ENCODE measurements around the gene ASPHD1.

DNA sequence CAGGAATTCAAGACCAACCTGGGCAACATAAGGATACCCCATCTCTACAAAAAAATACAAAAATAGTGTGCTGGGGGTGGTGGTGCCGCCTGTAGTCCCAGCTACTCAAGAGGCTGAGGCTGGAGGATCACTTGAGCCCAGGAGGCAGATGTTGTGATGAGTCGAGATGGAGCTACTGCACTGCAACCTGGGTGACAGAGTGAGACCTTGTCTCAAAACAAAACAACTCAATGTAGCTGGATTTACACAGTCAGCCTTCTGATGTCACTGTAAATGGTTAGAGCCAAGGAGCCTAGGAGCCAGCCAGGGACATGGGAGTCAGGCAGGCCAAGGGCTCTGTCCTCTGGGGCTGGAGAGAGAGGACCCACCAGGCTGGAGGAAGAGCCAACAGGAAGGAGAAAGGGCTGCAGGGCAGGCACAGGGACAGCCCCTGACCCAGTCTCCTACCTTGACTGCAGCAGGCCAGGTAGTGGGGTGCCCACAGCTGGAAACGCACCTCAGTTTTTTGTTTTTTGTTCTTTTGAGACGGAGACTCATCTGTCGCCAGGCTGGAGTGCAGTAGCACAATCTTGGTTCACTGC is 45.7 kb upstream of the ASPHD1 start:
- TF ChIP-seq, protein P1, sequence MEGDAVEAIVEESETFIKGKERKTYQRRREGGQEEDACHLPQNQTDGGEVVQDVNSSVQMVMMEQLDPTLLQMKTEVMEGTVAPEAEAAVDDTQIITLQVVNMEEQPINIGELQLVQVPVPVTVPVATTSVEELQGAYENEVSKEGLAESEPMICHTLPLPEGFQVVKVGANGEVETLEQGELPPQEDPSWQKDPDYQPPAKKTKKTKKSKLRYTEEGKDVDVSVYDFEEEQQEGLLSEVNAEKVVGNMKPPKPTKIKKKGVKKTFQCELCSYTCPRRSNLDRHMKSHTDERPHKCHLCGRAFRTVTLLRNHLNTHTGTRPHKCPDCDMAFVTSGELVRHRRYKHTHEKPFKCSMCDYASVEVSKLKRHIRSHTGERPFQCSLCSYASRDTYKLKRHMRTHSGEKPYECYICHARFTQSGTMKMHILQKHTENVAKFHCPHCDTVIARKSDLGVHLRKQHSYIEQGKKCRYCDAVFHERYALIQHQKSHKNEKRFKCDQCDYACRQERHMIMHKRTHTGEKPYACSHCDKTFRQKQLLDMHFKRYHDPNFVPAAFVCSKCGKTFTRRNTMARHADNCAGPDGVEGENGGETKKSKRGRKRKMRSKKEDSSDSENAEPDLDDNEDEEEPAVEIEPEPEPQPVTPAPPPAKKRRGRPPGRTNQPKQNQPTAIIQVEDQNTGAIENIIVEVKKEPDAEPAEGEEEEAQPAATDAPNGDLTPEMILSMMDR (IDR thresholded peaks at IDR 0.05) = no peak
- no peak for TF ChIP-seq POLR2A (IDR thresholded peaks at IDR 0.05)
